Pancreas (tissue), 10 donors: ENCODE data around the gene FNIP2. TPM values are rescaled to one million over a fixed set of nuclear protein-coding genes. Genes with fewer than 3 reads are reported as not detected.
"Not testable (repeated sequence)": the region's sequence is repeated elsewhere in the genome, so short reads cannot be mapped to it uniquely, and the experiment has no call there.

Experiments
- ATAC-seq, 4 donors: fragments of 200-7000 bp; cut with Tn5 transposase; one replicate each; pipeline versions ENCODE4 v1.8.0 to v1.9.1; 2020; ENCODE audit warnings: mild to moderate bottlenecking in 4 of 4, moderate library complexity in 4 of 4
- DNase-seq, 6 donors: peaks; one replicate each; pipeline ENCODE4 v3.0.0-alpha.2; 2020
- FAIRE-seq: peaks from 2 replicates; lab custom pipeline; 2012; peaks lifted over from hg19 to GRCh38; lab: Jason Lieb, UNC
- H3K27ac ChIP-seq, 4 donors: fragments of 200-600 bp; sonication (generic); 1 replicate in 3 of 4; 2 replicates in 1 of 4; pipeline versions ENCODE4 v1.5.0 to v1.8.0; 2020
- H3K27me3 ChIP-seq, 4 donors: fragments of 200-600 bp; one replicate each; pipeline ENCODE4 v1.8.0; 2021
- H3K36me3 ChIP-seq, 3 donors: fragments of 200-600 bp; sonication (generic) in 1 of 3; one replicate each; pipeline versions ENCODE4 v1.5.0 to v1.8.0; 2020 to 2021
- H3K4me1 ChIP-seq, 3 donors: fragments of 200-600 bp; one replicate each; pipeline ENCODE4 v1.8.0; 2021
- H3K4me3 ChIP-seq, 4 donors: fragments of 200-600 bp; sonication (generic) in 2 of 4; one replicate each; pipeline versions ENCODE4 v1.5.0 to v1.8.0; 2020 to 2021
- H3K9me3 ChIP-seq, 4 donors: fragments of 200-600 bp; one replicate each; pipeline ENCODE4 v1.8.0; 2021
- CTCF ChIP-seq, 4 donors: fragments of 200-600 bp; sonication (generic) in 3 of 4; IDR thresholded peaks; one replicate each; pipeline versions ENCODE4 v1.5.0 to v1.8.0; 2021; ENCODE audit warnings: antibody characterized with exemption in 4 of 4
- WGBS, 2 donors: extraction: QIAGEN DNeasy Blood & Tissue Kit; methylation state at CpG; one replicate each; pipeline ENCODE4 v1.1.7; 2013; 5-methylcytosine and 5-hydroxymethylcytosine counted together
- intact Hi-C, 3 donors: fragments of 100-400 bp; cut with DNase I; formaldehyde crosslinking; loops; one replicate each; pipeline versions ENCODE4 v1.11.1 to v1.14.2; 2022
- polyA plus RNA-seq, 2 donors: library from polyadenylated mRNA; stranded (reverse); fragments of 200-250 nt; gene quantifications; one replicate each; pipeline ENCODE4 v1.2.3, GENCODE V29; 2013
- total RNA-seq, 6 donors: library from RNA; stranded (reverse); fragmentation: NEBNext Ultra II Directional in 4 of 6; extraction: Animal tissue kit (Norgen Biotek cat#: 25700) in 4 of 6; gene quantifications; one replicate each; pipeline versions ENCODE4 v1.2.1 to v1.2.4, GENCODE V29; 2021 to 2023
- donor health status: healthy with polysubstance abuse.
- donor health status: DM: no; HTN: no; CAD: no; lungs with moderate emphysema.
- donor health status: DM: no; HTN: no; CAD: no.
- donor health status: control.
- donor health status: control.
- donor health status: Bipolar disorder and iron deficiency.
- donor health status: DM: yes; HTN: yes; CAD: no.
- donor health status: DM: no; HTN: no; CAD: no.
- donor health status: DM: no; HTN: no; CAD: no.
- donor health status: DM: yes; HTN: yes; CAD: no.

Gene FNIP2
- total and polyA plus RNA-seq, 8 donors = 5.4 to 28.2 (median 15.9) TPM

- WGBS, 2 donors = 34 to 41% methylated on average over 3 of the region's 3 CpGs
- DNase-seq (no peak), FAIRE-seq (no peak), ATAC-seq (peak in 1 of 4 donors; percentile 27)
- H3K27ac ChIP-seq = no peak overlapping the region
- no peaks in the 10 kb centered on the region for H3K27me3 ChIP-seq
- no peak for TF ChIP-seq CTCF (IDR thresholded peaks at IDR 0.05)
- H3K9me3 ChIP-seq = no peaks in the 10 kb centered on the region
- no peak overlapping the region for H3K4me3 ChIP-seq
- peaks cover 34 to 48% (median 41%) of the 10 kb centered on the region in 3 donors for H3K4me1 ChIP-seq
- H3K36me3 ChIP-seq = no peaks in the 10 kb centered on the region
- intact Hi-C loops = no loop called here
Observed at GRCh38 chr4:158807691-158808090, 38.9 kb downstream of the FNIP2 start.

GRCh38 chr4:158808399-158808798, 39.6 kb downstream of the FNIP2 start:
- no peak for FAIRE-seq
- peak in 1 of 4 donors; percentile 12 for ATAC-seq
- TF ChIP-seq CTCF (IDR thresholded peaks at IDR 0.05) = no peak
- H3K27me3 ChIP-seq = no peaks in the 10 kb centered on the region
- no peak overlapping the region for H3K4me3 ChIP-seq
- H3K9me3 ChIP-seq = no peaks in the 10 kb centered on the region
- peaks cover 34 to 49% (median 37%) of the 10 kb centered on the region in 3 donors for H3K4me1 ChIP-seq
- intact Hi-C loops = no loop called here
- no peak overlapping the region for H3K27ac ChIP-seq
- 20 to 32% methylated on average over 3 of the region's 3 CpGs for WGBS, 2 donors
- DNase-seq = no peak
- no peaks in the 10 kb centered on the region for H3K36me3 ChIP-seq

- Histone ChIP-seq H3K4me1 (peaks cover 41 to 57% (median 42%) of the 10 kb centered on the region in 3 donors), H3K27ac (peak overlapping the region in 1 of 4 donors; percentile 71)
- ATAC-seq, H3K36me3 ChIP-seq, DNase-seq, H3K27me3 ChIP-seq, intact Hi-C loops, H3K9me3 ChIP-seq, FAIRE-seq, H3K4me3 ChIP-seq: not testable (repeated sequence)
- 79 to 82% methylated on average over 4 of the region's 4 CpGs for WGBS, 2 donors
Observed at GRCh38 chr4:158809208-158809607, 40.4 kb downstream of the FNIP2 start.

- DNase-seq (no peak), ATAC-seq (peak in 3 of 4 donors; percentile 44 to 61 (median 55)), FAIRE-seq (peak; percentile 75)
- Histone ChIP-seq H3K36me3 (no peaks in the 10 kb centered on the region), H3K27ac (peak overlapping the region in 3 of 4 donors; percentile 20 to 71 (median 67)), H3K4me3 (no peak overlapping the region), H3K27me3 (no peaks in the 10 kb centered on the region), H3K4me1 (peaks cover 47 to 62% (median 48%) of the 10 kb centered on the region in 3 donors), H3K9me3 (no peaks in the 10 kb centered on the region)
- no peak for TF ChIP-seq CTCF (IDR thresholded peaks at IDR 0.05)
- intact Hi-C loops = no loop called here
- 50 to 52% methylated on average over 6 of the region's 6 CpGs for WGBS, 2 donors
Observed at GRCh38 chr4:158809611-158810486, 41.0 kb downstream of the FNIP2 start.

GRCh38 chr4:158810487-158811215, 41.8 kb downstream of the FNIP2 start:
- H3K27ac ChIP-seq = peak overlapping the region in 3 of 4 donors; percentile 20 to 71 (median 67)
- H3K36me3 ChIP-seq = no peaks in the 10 kb centered on the region
- no peaks in the 10 kb centered on the region for H3K9me3 ChIP-seq
- peaks cover 45 to 65% (median 51%) of the 10 kb centered on the region in 3 donors for H3K4me1 ChIP-seq
- peak; percentile 63 to 82 (median 78) for ATAC-seq
- DNase-seq = peak in 4 of 6 donors; percentile 35 to 59 (median 42)
- intact Hi-C loops = no loop called here
- 42 to 48% methylated on average over 3 of the region's 3 CpGs for WGBS, 2 donors
- FAIRE-seq = no peak
- no peaks in the 10 kb centered on the region for H3K27me3 ChIP-seq
- TF ChIP-seq CTCF (IDR thresholded peaks at IDR 0.05) = no peak
- no peak overlapping the region for H3K4me3 ChIP-seq
